SK-N-SH (cell line): ENCODE results near the gene MAPK11.

ENCODE experiments used
- EP300 ChIP-seq, 2 experiments: IDR thresholded peaks; 2 replicates each; pipeline versions ENCODE4 v1.4.0 to v1.6.1; 2012; ENCODE audit warnings: borderline replicate concordance in 1 of 2, low read depth in 1 of 2, low read length in 1 of 2
- JUND ChIP-seq: IDR thresholded peaks from 2 replicates; pipeline ENCODE4 v1.4.0; 2012
- RCOR1 ChIP-seq: fragments of 150-350 bp; IDR thresholded peaks from 2 replicates; pipeline ENCODE4 v1.6.1; 2017; ENCODE audit warnings: antibody characterized with exemption, low read length
- TF ChIP-seq, protein P1 (sequence below): fragments of 150-350 bp; IDR thresholded peaks from 2 replicates; pipeline ENCODE4 v1.6.1; 2017; ENCODE audit warnings: antibody characterized with exemption, low read length, low read depth, borderline replicate concordance
- TF ChIP-seq, protein P2 (sequence below): fragments of 200-600 bp; sonication (generic); IDR thresholded peaks from 2 replicates; pipeline ENCODE4 v1.6.1; 2017; ENCODE audit warnings: antibody characterized with exemption, mild to moderate bottlenecking, moderate library complexity

DNA sequence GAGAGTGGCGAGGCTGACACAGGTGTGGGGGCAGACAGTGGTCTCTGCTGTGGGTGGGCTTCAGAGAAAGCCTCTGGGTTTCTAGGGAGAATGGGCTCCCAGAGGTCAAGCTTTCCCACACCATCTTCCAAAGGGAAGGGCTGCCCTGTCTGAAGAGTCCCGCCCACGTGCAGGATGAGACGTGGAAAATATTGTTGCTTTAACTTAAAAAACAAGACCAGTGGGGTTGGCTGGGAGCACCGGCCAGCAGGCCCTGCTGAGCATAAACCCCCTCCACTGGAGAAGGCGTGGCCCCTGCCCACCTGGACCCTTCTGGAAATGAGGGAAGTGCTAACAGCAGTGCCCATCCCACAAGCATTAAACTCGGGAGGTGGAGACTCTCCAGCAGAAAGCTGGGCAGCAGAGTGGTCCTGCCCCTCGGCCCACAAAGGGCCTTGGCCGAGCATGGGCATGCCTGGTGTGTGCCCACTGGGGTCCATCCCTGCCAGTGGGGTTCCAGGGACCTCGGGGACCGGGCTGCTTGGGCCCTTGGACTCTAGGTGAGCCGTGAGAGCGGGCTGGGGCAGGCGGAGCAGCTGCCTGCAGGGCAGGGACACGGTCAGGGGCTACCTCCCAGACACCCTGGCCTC is 54.0 kb downstream of the MAPK11 start:
- TF ChIP-seq JUND (no peak), RCOR1 (no peak), EP300 (IDR thresholded peaks at IDR 0.05; ENCODE audit: borderline replicate concordance in 1 of 2, low read depth in 1 of 2, low read length in 1 of 2) (no peak)
- TF ChIP-seq, protein P1, sequence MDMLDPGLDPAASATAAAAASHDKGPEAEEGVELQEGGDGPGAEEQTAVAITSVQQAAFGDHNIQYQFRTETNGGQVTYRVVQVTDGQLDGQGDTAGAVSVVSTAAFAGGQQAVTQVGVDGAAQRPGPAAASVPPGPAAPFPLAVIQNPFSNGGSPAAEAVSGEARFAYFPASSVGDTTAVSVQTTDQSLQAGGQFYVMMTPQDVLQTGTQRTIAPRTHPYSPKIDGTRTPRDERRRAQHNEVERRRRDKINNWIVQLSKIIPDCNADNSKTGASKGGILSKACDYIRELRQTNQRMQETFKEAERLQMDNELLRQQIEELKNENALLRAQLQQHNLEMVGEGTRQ: no peak
- TF ChIP-seq, protein P2, sequence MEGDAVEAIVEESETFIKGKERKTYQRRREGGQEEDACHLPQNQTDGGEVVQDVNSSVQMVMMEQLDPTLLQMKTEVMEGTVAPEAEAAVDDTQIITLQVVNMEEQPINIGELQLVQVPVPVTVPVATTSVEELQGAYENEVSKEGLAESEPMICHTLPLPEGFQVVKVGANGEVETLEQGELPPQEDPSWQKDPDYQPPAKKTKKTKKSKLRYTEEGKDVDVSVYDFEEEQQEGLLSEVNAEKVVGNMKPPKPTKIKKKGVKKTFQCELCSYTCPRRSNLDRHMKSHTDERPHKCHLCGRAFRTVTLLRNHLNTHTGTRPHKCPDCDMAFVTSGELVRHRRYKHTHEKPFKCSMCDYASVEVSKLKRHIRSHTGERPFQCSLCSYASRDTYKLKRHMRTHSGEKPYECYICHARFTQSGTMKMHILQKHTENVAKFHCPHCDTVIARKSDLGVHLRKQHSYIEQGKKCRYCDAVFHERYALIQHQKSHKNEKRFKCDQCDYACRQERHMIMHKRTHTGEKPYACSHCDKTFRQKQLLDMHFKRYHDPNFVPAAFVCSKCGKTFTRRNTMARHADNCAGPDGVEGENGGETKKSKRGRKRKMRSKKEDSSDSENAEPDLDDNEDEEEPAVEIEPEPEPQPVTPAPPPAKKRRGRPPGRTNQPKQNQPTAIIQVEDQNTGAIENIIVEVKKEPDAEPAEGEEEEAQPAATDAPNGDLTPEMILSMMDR: no peak
